Measurements from ENCODE around the gene DUSP28.

DNA sequence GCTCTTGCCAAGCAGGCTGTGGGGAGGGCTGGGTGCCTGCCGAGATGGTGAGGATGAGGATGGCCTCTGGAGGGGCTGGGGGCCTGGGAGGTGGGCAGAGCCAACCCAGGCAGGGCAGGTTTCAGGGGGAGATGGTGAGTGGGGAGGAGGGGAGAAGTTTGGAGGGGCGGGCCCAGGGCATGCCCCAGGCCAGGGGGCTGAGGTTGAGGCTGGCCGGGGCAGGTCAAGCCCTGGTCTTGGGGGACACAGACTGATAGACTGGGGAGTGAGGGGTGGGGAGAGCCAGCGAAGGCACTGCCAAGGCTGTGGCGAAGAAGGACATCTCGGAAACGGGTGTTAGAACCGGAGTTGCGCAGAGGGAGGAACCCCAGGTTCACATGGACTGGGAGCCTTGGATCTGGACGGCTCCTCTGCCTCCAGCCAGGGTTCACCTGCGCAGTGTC is 39.0 kb downstream of the DUSP28 start:
- TF ChIP-seq, protein P1, sequence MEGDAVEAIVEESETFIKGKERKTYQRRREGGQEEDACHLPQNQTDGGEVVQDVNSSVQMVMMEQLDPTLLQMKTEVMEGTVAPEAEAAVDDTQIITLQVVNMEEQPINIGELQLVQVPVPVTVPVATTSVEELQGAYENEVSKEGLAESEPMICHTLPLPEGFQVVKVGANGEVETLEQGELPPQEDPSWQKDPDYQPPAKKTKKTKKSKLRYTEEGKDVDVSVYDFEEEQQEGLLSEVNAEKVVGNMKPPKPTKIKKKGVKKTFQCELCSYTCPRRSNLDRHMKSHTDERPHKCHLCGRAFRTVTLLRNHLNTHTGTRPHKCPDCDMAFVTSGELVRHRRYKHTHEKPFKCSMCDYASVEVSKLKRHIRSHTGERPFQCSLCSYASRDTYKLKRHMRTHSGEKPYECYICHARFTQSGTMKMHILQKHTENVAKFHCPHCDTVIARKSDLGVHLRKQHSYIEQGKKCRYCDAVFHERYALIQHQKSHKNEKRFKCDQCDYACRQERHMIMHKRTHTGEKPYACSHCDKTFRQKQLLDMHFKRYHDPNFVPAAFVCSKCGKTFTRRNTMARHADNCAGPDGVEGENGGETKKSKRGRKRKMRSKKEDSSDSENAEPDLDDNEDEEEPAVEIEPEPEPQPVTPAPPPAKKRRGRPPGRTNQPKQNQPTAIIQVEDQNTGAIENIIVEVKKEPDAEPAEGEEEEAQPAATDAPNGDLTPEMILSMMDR (conservative IDR thresholded peaks at IDR 0.05; ENCODE audit: low read depth in 2 of 2), result no peak
- TF ChIP-seq, protein P2, sequence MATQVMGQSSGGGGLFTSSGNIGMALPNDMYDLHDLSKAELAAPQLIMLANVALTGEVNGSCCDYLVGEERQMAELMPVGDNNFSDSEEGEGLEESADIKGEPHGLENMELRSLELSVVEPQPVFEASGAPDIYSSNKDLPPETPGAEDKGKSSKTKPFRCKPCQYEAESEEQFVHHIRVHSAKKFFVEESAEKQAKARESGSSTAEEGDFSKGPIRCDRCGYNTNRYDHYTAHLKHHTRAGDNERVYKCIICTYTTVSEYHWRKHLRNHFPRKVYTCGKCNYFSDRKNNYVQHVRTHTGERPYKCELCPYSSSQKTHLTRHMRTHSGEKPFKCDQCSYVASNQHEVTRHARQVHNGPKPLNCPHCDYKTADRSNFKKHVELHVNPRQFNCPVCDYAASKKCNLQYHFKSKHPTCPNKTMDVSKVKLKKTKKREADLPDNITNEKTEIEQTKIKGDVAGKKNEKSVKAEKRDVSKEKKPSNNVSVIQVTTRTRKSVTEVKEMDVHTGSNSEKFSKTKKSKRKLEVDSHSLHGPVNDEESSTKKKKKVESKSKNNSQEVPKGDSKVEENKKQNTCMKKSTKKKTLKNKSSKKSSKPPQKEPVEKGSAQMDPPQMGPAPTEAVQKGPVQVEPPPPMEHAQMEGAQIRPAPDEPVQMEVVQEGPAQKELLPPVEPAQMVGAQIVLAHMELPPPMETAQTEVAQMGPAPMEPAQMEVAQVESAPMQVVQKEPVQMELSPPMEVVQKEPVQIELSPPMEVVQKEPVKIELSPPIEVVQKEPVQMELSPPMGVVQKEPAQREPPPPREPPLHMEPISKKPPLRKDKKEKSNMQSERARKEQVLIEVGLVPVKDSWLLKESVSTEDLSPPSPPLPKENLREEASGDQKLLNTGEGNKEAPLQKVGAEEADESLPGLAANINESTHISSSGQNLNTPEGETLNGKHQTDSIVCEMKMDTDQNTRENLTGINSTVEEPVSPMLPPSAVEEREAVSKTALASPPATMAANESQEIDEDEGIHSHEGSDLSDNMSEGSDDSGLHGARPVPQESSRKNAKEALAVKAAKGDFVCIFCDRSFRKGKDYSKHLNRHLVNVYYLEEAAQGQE (IDR thresholded peaks at IDR 0.05; ENCODE audit: unreplicated experiment), result no peak

All from GM23338 (cell line).